ENCODE results near the gene CROCC. TPM values are rescaled to one million over a fixed set of nuclear protein-coding genes. Genes with fewer than 3 reads are reported as not detected.
"Not testable (repeated sequence)": the region's sequence is repeated elsewhere in the genome, so short reads cannot be mapped to it uniquely, and the experiment has no call there.

CROCC gene
- total RNA-seq, 1 donor from 2014 or later = 27.0 TPM

- H3K27me3 Mint-ChIP-seq; DNase-seq; H3K4me3 Mint-ChIP-seq; H3K27ac Mint-ChIP-seq; H3K4me1 Mint-ChIP-seq; intact Hi-C loops (cut with micrococcal nuclease); H3K36me3 Mint-ChIP-seq (ENCODE audit: low read depth); H3K9me3 Mint-ChIP-seq: not testable (repeated sequence)
These were observed 27.3 kb downstream of the CROCC start for GRCh38 chr1:16949026-16949425.

- DNase-seq; H3K4me3 Mint-ChIP-seq; H3K4me1 Mint-ChIP-seq; H3K27ac Mint-ChIP-seq; H3K27me3 Mint-ChIP-seq; H3K36me3 Mint-ChIP-seq (ENCODE audit: low read depth); H3K9me3 Mint-ChIP-seq: not testable (repeated sequence)
- intact Hi-C loops (cut with micrococcal nuclease) = loop anchor here (5.0 kb wide), 1 partner anchor 95 kb away; no protein-coding TSS in a partner anchor
These were observed 30.6 kb downstream of the CROCC start for GRCh38 chr1:16952376-16952775.

DNA sequence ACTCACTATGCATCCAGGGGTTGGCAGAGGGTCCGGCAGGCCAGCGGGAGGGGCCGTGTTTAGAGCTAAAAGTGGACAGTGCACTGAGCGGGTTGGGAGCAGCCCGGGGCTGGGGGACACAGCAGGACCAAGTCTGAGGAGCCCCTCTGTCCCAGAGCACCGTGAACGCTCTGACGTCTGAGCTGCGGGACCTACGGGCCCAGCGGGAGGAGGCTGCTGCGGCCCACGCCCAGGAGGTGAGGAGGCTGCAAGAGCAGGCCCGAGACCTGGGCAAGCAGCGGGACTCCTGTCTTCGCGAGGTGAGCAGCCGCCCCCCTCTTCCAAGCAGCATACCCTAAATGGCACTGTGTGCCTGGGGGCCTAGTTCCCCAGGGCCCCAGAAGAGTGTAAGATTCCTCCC, 32.8 kb downstream of the CROCC start:
- H3K27ac Mint-ChIP-seq = no peak overlapping the region
- intact Hi-C loops (cut with micrococcal nuclease) = loop anchor here (5.0 kb wide), 1 partner anchor 93 kb away; no protein-coding TSS in a partner anchor
- no peaks in the 10 kb centered on the region for H3K4me1 Mint-ChIP-seq
- H3K27me3 Mint-ChIP-seq = no peaks in the 10 kb centered on the region
- H3K9me3 Mint-ChIP-seq = no peaks in the 10 kb centered on the region
- H3K4me3 Mint-ChIP-seq = no peak overlapping the region
- DNase-seq = no peak
- H3K36me3 Mint-ChIP-seq (ENCODE audit: low read depth) = no peaks in the 10 kb centered on the region

GRCh38 chr1:16955186-16955585, 33.5 kb downstream of the CROCC start:
- no peaks in the 10 kb centered on the region for H3K4me1 Mint-ChIP-seq
- H3K36me3 Mint-ChIP-seq (ENCODE audit: low read depth) = no peaks in the 10 kb centered on the region
- H3K4me3 Mint-ChIP-seq = no peak overlapping the region

DNA sequence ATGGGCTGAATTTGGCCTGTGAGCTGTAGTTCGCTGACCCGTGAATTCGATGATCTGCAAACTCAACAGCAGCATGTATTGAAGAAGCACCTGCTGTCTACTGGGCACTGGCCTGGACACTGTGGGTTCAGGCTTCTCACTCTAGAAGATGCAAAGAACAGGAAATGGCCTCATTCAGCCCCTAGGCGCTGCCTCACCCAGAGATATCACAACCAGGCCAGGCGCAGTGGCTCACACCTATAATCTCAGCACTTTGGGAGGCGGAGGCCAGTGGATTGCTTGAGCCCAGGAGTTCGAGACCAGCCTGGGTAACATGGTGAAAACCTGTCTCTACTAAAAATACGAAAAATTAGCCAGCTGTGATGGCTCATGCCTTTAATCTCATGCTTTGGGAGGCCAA, 35.0 kb downstream of the CROCC start:
- no peaks in the 10 kb centered on the region for H3K36me3 Mint-ChIP-seq (ENCODE audit: low read depth)
- no peak overlapping the region for H3K27ac Mint-ChIP-seq
- peaks cover 7% of the 10 kb centered on the region for H3K4me1 Mint-ChIP-seq
- intact Hi-C loops (cut with micrococcal nuclease) = no loop called here
- no peaks in the 10 kb centered on the region for H3K9me3 Mint-ChIP-seq
- no peaks in the 10 kb centered on the region for H3K27me3 Mint-ChIP-seq
- H3K4me3 Mint-ChIP-seq = no peak overlapping the region
- no peak for DNase-seq

More at GRCh38 chr1:16955186-16955585, 33.5 kb downstream of the CROCC start:
- Mint-ChIP-seq H3K27me3 (no peaks in the 10 kb centered on the region), H3K9me3 (no peaks in the 10 kb centered on the region), H3K27ac (no peak overlapping the region)
- intact Hi-C loops (cut with micrococcal nuclease) = no loop called here
- no peak for DNase-seq

GRCh38 chr1:16957731-16958130, 36.0 kb downstream of the CROCC start:
- no peaks in the 10 kb centered on the region for H3K36me3 Mint-ChIP-seq (ENCODE audit: low read depth)
- H3K27me3 Mint-ChIP-seq = no peaks in the 10 kb centered on the region
- H3K27ac Mint-ChIP-seq = no peak overlapping the region
- no peak for DNase-seq
- no peak overlapping the region for H3K4me3 Mint-ChIP-seq
- intact Hi-C loops (cut with micrococcal nuclease) = no loop called here
- peaks cover 7% of the 10 kb centered on the region for H3K4me1 Mint-ChIP-seq
- no peaks in the 10 kb centered on the region for H3K9me3 Mint-ChIP-seq

DNA sequence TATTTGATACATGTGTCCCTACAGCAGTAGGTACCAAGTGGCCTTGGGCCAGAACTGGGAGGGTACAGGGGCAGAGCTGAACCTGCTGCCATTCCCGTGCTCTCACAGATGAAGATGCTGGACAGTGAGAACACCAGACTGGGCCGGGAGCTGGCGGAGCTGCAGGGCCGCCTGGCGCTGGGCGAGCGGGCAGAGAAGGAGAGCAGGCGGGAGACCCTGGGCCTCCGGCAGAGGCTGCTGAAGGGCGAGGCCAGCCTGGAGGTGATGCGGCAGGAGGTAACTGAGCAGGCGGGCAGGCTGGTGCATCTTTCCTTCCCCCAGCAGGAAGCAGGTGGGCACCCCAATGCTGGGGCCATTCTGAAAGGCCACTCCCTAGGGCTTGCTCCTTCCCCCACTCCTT, 36.7 kb downstream of the CROCC start:
- no peaks in the 10 kb centered on the region for H3K9me3 Mint-ChIP-seq
- intact Hi-C loops (cut with micrococcal nuclease) = no loop called here
- no peak overlapping the region for H3K27ac Mint-ChIP-seq
- no peaks in the 10 kb centered on the region for H3K27me3 Mint-ChIP-seq
- no peak for DNase-seq
- no peak overlapping the region for H3K4me3 Mint-ChIP-seq
- H3K36me3 Mint-ChIP-seq (ENCODE audit: low read depth) = no peaks in the 10 kb centered on the region
- peaks cover 7% of the 10 kb centered on the region for H3K4me1 Mint-ChIP-seq

GRCh38 chr1:16960560-16961296, 39.0 kb downstream of the CROCC start:
- peaks cover under 1% of the 10 kb centered on the region for H3K36me3 Mint-ChIP-seq (ENCODE audit: low read depth)
- intact Hi-C loops (cut with micrococcal nuclease) = no loop called here
- H3K4me1 Mint-ChIP-seq = peaks cover 9% of the 10 kb centered on the region
- peak; percentile 95 for DNase-seq
- H3K4me3 Mint-ChIP-seq = peak overlapping the region; percentile 76
- no peaks in the 10 kb centered on the region for H3K27me3 Mint-ChIP-seq
- peak overlapping the region; percentile 62 for H3K27ac Mint-ChIP-seq
- no peaks in the 10 kb centered on the region for H3K9me3 Mint-ChIP-seq

GRCh38 chr1:16961297-16962133, 39.8 kb downstream of the CROCC start:
- Mint-ChIP-seq H3K4me3 (peak overlapping the region; percentile 69), H3K36me3 (ENCODE audit: low read depth) (peaks cover 4% of the 10 kb centered on the region), H3K4me1 (peaks cover 9% of the 10 kb centered on the region), H3K9me3 (no peaks in the 10 kb centered on the region), H3K27ac (peak overlapping the region; percentile 48), H3K27me3 (no peaks in the 10 kb centered on the region)
- no peak for DNase-seq
- intact Hi-C loops (cut with micrococcal nuclease) = no loop called here

GRCh38 chr1:16964169-16964568, 42.4 kb downstream of the CROCC start:
- H3K9me3 Mint-ChIP-seq; H3K27ac Mint-ChIP-seq; H3K27me3 Mint-ChIP-seq; H3K4me3 Mint-ChIP-seq; intact Hi-C loops (cut with micrococcal nuclease); DNase-seq; H3K36me3 Mint-ChIP-seq (ENCODE audit: low read depth); H3K4me1 Mint-ChIP-seq: not testable (repeated sequence)

DNA sequence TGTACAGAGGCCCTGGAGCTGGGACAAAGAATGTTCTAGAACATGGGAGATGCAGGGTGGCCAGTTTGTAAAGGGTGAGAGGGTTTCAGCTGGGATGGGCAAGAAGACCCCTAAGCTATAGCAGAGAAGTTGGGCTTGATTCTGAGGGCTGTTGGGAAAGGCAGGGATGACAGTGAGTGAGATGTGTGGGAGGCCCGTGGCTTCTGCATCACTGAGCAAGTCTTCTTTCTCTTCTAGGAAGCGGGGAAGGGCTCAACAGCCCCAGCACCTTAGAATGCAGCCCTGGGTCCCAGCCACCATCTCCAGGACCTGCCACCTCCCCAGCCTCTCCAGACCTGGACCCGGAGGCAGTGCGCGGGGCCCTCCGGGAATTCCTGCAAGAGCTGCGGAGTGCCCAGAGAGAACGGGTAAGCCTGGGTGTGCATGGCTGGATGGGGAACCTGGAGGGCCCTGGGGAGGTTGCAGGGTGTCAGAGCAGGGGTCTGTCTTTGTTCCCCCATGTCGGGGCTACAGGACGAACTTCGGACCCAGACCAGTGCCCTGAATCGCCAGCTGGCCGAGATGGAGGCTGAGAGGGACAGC, 43.8 kb downstream of the CROCC start:
- H3K27ac Mint-ChIP-seq = no peak overlapping the region
- H3K36me3 Mint-ChIP-seq (ENCODE audit: low read depth) = peaks cover 6% of the 10 kb centered on the region
- H3K27me3 Mint-ChIP-seq = no peaks in the 10 kb centered on the region
- DNase-seq = no peak
- H3K4me3 Mint-ChIP-seq = no peak overlapping the region
- intact Hi-C loops (cut with micrococcal nuclease) = no loop called here
- H3K9me3 Mint-ChIP-seq = no peaks in the 10 kb centered on the region
- H3K4me1 Mint-ChIP-seq = peaks cover 7% of the 10 kb centered on the region

GRCh38 chr1:16966282-16966681, 44.6 kb downstream of the CROCC start:
- no peak for DNase-seq
- peaks cover 6% of the 10 kb centered on the region for H3K36me3 Mint-ChIP-seq (ENCODE audit: low read depth)
- peaks cover 6% of the 10 kb centered on the region for H3K4me1 Mint-ChIP-seq
- H3K9me3 Mint-ChIP-seq = no peaks in the 10 kb centered on the region
- intact Hi-C loops (cut with micrococcal nuclease) = no loop called here
- no peaks in the 10 kb centered on the region for H3K27me3 Mint-ChIP-seq
- no peak overlapping the region for H3K27ac Mint-ChIP-seq
- no peak overlapping the region for H3K4me3 Mint-ChIP-seq

DNA sequence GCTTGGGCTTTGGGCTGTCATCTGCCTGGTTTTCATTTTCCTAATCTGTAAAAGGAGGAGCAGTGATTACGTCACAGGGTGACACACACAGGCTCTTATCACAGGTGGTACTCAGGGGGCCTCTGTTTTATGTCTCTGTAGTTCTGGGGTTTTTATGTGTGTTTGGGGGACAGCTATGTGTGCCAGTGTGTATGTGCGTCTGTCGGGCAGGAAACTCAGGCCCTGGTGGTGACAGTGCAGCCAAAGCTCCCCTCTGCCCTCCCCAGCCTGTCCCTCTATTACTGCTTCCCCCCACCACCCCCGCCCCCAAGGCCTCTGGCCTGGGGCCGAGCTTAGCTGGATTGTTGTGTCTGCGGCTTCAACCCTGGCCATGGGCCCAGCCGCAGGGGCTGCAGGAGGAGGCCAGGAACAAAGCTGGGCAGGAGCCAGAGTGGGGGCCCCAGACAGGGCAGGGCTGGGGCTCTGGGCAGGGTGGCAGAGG, 45.4 kb downstream of the CROCC start:
- no peak for DNase-seq
- no peak overlapping the region for H3K27ac Mint-ChIP-seq
- H3K4me1 Mint-ChIP-seq = peaks cover 2% of the 10 kb centered on the region
- no peaks in the 10 kb centered on the region for H3K27me3 Mint-ChIP-seq
- H3K9me3 Mint-ChIP-seq = no peaks in the 10 kb centered on the region
- H3K4me3 Mint-ChIP-seq = no peak overlapping the region
- intact Hi-C loops (cut with micrococcal nuclease) = no loop called here
- peaks cover 6% of the 10 kb centered on the region for H3K36me3 Mint-ChIP-seq (ENCODE audit: low read depth)

DNA sequence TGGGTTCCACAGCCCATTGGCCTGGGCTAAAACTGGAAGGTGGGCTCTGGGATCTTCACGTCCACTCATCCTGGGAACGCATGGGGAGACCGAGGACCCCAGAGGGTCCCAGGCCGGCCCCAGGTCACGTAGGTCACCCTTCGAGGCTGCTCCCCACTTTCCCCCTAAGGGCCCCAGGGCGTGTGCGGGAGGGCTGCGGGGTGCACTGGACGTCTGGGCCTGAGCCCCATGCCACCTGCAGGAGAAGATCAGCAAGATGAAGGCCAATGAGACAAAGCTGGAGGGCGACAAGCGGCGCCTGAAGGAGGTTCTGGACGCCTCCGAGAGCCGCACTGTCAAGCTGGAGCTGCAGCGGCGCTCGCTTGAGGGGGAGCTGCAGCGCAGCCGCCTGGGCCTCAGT, 46.2 kb downstream of the CROCC start:
- intact Hi-C loops (cut with micrococcal nuclease) = no loop called here
- no peak for DNase-seq
- Mint-ChIP-seq H3K4me3 (no peak overlapping the region), H3K4me1 (peaks cover 2% of the 10 kb centered on the region), H3K27ac (no peak overlapping the region), H3K9me3 (no peaks in the 10 kb centered on the region), H3K27me3 (no peaks in the 10 kb centered on the region), H3K36me3 (ENCODE audit: low read depth) (peaks cover 6% of the 10 kb centered on the region)
